Measurements from ENCODE around the gene HAUS3.
"Not testable (repeated sequence)": the region's sequence is repeated elsewhere in the genome, so short reads cannot be mapped to it uniquely, and the experiment has no call there.

HAUS3 gene

GRCh38 chr4:2251795-2252529, 10.0 kb upstream of the HAUS3 start:
- no peak for DNase-seq

DNA sequence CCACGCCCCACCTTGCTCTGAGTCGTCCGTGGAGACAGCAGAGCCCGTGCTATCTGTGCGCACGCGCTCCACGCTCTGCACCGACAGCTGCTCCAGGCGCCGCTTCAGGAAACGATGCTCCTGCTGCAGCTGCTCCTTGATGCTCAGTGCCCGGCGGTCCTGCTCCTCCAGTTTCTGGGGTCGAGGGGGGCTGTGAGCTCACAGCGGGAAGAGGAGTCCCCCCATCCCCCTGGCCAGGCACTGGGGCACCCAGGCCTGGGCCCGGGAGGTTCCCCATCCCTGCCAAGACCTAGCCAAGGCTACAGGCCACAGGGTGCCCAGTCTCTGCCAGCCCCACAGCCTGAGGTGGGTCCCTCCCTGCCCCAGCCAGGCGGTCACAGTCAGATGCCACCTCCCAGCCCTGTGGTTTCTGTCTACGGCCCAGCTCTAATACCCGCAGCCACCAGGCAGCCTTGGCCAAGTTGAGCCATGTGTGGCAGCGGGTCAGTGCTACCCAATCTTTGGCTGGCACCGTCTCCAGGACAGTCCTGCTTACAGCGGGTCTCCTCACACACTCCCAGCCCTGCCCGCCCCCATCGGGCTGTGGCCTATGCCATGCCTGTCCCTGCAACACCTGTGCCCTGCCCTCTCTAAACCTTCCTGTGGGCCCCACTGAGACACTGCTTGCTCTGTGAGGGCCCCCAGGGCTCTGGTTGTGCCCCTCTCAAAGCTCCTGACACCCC, 9.3 kb upstream of the HAUS3 start:
- no peak for DNase-seq

DNA sequence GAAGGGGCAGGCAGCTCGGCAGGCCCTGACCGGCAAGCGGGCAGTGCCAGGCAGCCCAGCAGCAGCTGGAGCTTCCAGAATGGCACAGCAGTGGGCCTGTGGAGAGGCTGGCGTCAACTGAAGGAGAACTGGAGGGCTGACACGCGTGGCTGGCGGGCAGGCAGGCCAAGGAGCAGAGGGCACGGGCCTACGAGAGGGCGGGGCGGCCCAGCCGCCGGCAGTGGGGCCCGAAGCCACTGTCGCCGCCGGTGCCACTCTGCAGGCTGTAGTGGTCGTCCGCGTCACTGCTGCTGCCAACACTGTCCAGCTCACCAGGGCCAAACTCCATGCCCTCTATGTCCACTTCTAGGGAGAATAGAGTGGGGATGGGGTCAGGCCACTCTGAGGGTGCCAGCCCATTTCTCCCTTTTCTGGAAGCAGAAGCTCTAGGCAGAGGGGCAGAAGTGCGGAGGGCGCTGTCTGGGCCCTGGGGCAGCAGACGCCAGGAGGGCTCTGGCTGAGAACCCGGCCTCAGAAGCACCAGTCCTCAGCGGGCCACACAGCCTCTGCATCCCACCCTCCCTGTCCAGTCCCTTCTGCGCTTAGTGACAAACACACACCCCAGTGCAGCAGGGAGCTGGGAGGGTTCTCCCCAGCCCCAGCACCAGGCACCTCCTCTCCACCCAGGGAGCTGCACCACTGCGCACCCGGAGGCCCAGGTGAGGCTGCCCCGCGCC, 8.6 kb upstream of the HAUS3 start:
- no peak for DNase-seq

DNA sequence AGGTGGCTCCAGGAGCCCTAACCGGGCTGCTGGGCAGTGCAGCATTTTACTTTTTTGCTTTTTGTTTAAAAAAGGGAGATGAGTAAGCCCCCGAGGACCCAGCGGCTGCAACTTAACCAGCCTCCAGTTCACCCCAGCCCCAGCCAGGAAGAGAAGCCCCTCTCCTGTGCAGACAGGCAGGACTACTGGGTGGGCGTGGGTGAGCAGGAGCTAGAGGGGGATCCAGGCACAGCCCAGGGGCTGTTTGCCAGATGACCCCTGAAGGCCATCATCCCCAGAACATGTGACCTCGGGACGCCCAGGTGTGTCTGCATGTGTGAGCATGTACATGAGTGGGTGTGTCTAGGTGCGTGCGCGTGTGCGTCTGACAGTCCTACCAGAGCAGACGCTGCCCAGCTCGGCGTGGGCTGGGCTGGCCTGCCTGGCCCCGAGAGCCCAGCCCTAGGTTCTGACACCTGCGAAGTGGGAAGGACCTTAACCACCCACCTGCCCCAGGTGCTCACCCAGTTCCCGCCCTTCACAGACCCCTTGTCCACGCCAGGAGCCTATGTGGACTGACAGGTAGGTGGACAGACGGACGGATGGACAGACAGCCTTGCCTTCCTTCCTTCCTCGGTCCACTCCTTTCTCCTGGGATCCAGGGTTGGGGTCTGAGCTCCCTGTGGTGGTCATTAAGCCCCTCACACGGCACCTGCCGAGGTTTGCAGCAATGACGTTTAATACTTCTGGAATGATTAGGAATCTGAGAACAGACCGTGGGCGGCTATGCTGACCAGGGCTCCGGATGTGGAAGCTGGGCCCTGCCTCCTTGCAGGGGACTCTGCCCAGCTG, 7.8 kb upstream of the HAUS3 start:
- no peak for DNase-seq

DNA sequence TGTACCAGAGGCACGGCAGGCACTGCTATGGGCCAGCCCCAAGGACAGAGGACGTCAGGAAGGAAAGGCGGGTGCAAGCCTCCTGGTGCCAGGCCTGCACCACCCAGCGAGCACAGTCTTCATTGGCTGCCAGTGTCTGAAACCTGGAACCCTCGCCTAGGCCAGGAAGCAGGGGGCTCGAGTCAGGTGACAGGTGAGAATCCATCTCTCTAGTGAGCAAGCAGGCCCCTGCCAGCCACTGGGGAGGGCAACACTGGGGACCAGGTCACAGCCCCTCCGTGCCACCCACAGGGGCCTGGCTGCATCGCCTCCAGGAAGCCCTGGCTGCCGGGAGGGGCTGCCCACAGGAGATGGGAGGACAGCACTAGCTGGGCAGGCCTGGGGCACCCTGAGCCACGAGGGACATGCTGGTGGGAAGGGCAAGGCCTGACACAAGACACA, 6.9 kb upstream of the HAUS3 start:
- DNase-seq: no peak

DNA sequence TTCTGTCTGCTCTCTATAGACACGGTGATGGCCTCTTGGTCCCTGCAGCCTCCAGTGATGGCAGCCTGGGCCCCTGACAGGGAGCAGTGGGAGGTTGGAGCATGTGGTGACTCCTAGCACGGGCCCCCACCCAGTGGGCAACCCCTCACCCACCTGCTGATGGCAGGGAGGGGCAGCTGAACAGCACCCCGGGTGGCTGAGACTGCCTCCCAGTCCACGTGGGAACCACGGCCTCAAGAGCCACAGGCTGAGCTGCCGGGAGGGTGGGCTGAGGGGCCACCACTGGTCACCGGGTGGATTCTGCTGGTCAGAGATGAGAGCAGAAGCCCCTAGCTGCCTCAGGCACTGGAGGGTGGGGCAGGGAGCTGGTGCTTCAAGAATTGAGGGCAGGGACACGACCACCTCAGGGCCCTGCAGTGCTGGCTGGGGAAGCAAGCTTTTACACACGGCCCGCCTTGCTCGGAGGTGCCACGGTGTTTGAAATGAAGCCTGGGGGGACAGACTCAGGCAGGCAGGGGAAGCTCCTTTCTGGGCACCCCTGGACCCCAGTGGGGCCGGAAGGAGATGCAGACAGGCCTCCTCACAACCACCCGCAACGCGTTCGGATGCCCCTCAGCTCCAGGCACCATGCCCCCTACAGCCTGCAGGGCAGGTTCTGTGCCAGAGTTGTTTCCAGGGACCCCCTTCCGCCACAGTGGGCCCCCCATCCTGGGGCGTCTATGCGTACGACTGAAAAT, 6.3 kb upstream of the HAUS3 start:
- no peak for DNase-seq

DNA sequence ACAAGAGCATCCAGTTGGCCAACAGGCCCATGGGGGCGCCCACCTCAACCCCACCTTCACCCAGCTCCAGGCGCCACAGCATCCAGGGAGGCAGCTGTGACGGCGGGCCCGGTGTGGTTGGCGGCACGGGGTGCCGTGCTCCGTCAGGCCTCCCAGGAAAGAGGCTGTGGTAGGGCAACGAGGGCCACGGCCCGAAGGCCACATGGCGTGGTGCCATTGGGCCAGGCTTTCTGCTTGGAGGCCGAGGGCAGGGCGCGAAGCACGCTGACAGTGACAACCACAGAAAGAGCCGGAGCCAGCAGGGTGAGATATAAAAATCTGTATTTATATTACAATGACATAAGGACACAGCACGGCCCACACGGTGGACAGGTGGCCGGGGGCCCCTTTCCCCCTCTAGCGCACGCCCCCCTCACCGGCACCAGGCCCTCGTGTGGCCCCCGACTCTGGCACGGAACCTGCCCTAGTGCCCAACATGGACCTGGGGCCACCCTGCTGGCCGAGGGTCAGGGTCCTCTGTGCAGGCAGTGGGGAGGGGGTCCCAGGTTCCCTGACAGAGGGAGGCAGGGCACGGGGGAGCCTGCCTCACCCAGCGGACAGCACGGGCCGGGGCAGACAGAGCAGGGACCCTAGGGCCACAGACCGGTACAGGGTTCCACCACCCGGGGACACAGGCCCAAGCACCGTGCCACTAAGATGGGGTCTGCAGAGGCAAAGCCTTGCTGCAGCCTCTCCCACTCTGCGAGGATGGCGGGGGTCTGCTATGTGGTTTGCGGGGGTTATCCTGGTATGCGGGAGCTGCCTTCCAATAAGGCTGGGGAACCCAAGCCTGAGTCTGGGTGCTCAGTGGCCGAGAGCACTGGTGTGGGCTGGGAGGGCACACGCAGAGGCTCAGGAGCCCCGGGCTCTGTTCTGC, 5.5 kb upstream of the HAUS3 start:
- no peak for DNase-seq

- DNase-seq: no peak
Observed at GRCh38 chr4:2246384-2247127, 4.6 kb upstream of the HAUS3 start.

- no peak for DNase-seq
Observed at GRCh38 chr4:2245787-2246275, 3.9 kb upstream of the HAUS3 start.

- DNase-seq: no peak
Observed at GRCh38 chr4:2245057-2245786, 3.3 kb upstream of the HAUS3 start.

DNA sequence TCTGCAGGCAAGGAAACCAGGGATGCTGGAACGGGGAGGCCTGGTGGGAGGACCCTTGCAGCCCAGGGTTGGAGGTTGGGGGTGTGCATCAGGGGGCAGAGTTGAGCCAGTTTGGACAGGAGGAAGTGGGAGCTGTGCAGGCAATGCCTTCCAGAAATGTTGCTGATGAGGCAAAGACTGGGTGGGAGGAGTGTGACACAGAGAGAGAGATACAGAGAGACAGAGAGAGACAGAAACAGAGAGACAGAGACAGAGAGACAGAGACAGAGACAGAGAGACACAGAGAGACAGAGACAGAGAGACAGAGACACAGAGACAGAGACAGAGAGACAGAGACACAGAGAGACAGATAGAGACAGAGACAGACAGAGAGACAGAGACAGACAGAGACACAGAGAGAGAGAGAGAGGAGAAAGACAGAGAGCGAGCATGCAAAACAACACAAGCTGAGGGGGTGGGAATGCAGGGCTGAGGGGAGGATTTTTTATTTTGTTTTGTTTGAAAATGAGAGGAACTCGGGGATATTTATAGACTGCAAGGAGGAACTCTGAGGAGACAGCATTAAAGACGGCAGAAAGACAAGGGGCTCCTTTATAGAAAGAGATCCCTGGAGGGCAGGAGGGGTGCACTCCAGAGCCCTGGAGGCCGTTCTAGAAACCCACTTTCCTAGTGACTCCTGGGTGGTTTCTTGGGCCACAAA, 1.9 kb upstream of the HAUS3 start:
- DNase-seq: peak in 8 of 56 donors; percentile 27 to 65 (median 40)

- DNase-seq: no peak
Observed at GRCh38 chr4:2241003-2241402, 918 bp downstream of the HAUS3 start.

- no peak for DNase-seq
Observed at GRCh38 chr4:2236944-2237666, 4.8 kb downstream of the HAUS3 start.

DNA sequence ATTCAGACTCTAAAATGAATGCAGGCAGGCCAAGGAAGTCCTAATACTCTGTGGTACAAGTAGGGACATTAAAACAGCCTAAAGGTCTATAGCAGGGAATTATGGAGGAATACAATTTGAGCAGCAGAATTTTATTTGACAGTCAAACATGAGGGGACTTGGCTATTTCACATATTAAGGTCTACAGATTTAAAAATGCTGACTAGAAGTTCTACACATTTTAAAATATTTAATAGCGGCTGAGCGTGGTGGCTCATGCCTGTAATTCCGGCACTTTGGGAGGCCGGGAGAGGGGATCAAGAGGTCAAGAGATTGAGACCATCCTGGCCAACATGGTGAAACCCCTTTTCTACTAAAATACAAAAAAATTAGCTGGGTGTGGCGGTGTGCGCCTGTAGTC, 10.8 kb downstream of the HAUS3 start:
- no peak for DNase-seq

- no peak for DNase-seq
Observed at GRCh38 chr4:2226261-2226660, 15.7 kb downstream of the HAUS3 start.

DNA sequence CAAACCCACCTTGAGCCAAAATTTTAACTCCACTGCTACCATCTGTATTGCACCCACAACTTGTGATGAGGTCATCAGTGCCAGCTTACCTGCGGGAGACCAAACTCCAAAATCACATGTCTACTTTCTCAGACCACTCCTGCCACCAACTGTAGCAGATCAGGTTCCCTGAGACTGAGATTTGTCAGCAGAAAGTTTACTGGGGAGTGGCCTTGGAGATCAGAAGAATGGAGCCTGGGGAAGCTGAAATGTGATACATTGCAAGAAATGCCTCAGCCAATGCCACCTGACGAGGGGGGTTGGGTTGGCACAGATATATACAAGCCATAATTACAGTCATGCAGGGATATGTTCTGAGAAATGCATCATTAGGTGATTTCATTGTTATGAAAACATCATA, 19.1 kb downstream of the HAUS3 start:
- no peak for DNase-seq

- DNase-seq: not testable (repeated sequence)
Observed at GRCh38 chr4:2221378-2221777, 20.5 kb downstream of the HAUS3 start.
